GM19455 (cell line): ENCODE measurements around the gene PIK3R5.
A peak's percentile ranks its signal among the peaks of the same experiment; 100 is the strongest.

Experiments
- ATAC-seq: cut with Tn5 transposase; IDR thresholded peaks from one replicate; pipeline ENCODE4 v1.9.1; 2021; ENCODE audit not compliant: unreplicated experiment

PIK3R5 gene

GRCh38 chr17:8925141-8925540, 40.4 kb downstream of the PIK3R5 start:
- no peak for ATAC-seq

GRCh38 chr17:8924595-8924994, 40.9 kb downstream of the PIK3R5 start:
- peak; percentile 62 for ATAC-seq

- no peak for ATAC-seq
These were observed 41.7 kb downstream of the PIK3R5 start for GRCh38 chr17:8923762-8924161.

DNA sequence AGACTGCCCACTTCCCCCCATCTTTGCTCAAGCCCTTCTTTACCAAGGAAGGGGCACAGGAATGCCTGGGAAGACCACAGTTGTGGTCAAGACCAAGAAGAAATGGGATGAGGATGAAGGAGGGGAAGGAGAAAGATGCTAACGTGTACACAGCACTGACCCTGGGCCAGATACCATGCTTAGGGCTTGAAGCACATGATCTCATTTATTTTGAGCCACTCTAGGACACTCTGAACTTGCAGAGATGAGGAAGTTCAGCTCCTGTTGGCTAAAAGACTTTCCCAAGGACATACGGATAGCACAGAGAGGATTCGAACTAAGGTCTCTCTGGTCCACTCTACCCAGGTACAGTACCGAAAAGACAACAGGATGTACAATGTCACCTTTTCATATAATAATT, 42.6 kb downstream of the PIK3R5 start:
- ATAC-seq: no peak

DNA sequence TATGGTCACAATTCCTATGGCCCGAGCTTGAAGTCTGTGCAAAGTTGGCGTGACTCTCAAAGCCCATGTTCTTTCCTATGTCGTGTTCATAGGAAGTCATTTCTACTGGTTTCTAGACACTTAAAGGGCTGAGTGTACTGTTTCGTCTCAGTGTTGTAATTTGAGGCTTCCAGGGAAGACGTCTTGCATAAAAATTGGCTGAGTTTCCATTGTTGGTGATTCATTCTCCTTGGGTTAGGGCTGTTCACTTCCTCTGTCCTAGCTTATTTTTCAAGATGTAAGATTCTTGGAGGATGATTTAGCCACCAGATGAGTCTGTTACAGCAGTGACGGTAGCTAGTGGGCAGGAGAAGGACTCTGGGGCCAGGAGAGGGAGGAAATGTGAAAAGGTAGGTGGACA, 43.1 kb downstream of the PIK3R5 start:
- ATAC-seq: no peak

- ATAC-seq: no peak
These were observed 44.4 kb downstream of the PIK3R5 start for GRCh38 chr17:8921147-8921546.

- no peak for ATAC-seq
These were observed 46.6 kb downstream of the PIK3R5 start for GRCh38 chr17:8918807-8919465.

DNA sequence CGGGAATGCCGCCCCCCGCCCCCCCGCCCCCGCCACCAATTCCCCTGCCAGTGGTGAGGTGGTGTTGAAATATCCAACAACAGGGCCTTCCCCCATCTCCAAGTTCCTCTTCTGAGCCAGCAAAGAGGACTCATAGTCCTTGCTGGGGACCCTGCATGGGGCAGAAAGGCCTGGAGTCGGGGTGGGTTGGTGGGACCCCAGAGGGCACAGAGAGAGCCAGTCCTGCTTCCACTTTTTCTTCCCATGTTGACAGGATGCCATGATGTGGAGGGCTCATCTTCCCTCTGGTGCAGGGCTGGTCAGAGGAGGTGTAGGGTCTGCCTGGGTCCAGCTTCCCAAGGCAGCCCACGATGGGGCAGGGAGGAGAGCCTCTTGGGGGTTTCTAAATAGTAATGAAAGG, 49.0 kb downstream of the PIK3R5 start:
- no peak for ATAC-seq

DNA sequence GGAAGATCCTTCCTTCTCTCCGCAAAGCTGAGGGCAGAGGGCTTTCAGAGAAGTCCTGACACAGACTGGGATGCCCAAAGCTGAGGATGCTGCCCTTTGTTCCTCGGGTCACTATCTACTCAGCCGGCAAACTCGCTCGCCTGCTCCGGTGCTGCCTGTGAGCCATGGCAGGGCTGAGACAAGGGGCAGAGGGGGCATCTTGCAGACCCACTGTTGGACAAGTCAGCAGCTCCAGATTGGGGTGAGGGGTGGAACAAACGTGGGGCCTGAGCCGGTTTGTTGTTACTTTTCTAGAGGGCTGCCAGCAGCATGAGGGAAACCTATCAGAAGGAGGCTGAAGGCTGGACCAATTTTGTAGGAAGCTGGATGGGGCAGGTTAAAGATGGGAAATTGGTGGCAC, 51.0 kb downstream of the PIK3R5 start:
- no peak for ATAC-seq

GRCh38 chr17:8913879-8914278, 51.6 kb downstream of the PIK3R5 start:
- no peak for ATAC-seq

DNA sequence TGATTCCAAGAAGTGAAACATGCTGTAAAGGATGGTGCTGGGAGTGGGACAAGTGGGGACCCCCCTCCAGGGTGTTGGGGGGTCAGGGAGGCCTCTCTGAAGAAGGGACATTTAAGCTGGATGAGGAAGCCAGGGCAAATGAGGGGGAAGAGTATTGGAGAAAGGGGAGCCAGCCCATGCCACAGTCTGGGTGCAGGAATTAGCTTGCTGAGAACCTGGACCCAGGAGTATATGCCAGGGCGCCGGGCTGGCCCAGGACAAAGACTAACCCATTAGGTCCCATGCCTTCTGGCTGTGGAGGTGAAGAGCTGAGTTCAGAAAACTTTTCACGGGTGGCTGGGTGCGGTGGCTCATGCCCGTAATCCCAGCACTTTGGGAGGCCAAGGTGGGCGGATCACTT, 52.4 kb downstream of the PIK3R5 start:
- ATAC-seq: no peak

- no peak for ATAC-seq
These were observed 53.2 kb downstream of the PIK3R5 start for GRCh38 chr17:8912084-8912981.

DNA sequence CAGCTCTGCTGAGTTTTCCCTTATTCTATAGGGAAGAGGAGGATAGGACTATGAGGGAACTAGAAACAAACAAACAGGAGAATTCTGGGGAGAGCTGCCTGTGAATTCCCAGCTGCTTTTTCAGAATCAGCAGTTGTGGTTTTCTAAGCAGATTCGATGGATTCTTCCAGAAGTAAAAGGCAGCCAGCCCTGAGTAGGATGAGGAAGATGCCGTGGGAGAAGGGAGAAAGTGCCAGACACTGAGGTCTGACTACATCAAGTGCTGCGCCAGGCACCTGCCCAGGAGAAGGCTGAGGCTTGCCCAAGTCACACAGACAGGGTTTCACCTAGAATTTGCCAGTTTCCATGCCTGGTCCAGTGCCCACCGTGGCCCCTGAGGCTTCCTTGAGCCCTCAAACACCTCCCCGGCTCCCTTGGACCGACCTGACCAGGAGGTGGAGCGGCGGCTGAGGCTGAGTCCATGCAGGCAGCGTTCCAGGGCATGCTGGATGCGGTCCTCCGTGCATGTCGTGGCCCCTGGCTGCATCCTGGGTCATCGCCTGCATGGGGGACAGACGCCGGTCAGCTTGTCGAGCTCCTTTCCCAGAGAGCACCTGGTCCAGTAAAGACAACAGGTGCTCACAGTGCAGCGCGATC, 54.4 kb downstream of the PIK3R5 start:
- ATAC-seq: no peak

- no peak for ATAC-seq
These were observed 55.8 kb downstream of the PIK3R5 start for GRCh38 chr17:8909586-8910270.

DNA sequence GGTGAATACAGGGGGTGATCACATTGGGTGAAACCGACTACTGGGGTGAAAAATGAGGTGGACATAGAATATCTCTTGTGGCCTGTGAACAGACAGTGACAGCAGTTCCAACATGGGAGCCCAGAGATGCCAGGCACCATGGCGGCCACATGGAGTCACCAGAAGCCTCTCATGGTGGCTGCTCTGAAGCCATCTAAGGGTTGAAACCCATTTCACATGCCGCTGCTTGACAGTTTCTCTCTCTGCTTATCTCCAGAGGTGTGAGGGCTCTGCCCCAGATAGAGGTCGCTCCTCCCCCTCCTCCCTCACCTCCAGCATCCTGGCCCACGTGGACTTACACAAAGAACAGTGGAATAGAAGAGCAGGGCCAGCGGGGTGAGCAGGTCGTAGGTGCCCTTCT, 60.2 kb downstream of the PIK3R5 start:
- no peak for ATAC-seq

- no peak for ATAC-seq
These were observed 60.8 kb downstream of the PIK3R5 start for GRCh38 chr17:8904686-8905085.

DNA sequence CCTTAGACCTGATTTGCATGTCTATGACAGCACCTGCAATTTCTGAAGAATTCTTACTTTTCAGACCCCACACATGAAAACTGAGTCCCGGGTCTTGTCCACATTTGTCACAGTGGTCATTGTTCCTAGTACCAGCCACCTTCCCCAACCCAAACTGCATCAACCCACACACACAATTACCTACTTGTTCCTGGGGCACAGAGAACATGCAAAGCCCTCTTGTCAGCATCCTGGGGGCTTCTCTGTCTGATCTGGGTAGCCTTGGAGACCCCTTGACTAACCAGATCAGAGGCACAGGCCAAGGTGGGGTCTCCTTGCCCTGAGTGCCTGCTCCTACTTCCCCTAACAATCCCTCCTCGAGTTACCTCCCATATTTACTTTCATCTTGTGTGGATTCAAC, 61.3 kb downstream of the PIK3R5 start:
- no peak for ATAC-seq

GRCh38 chr17:8900626-8901585, 64.6 kb downstream of the PIK3R5 start:
- ATAC-seq: no peak

GRCh38 chr17:8900207-8900606, 65.3 kb downstream of the PIK3R5 start:
- no peak for ATAC-seq

DNA sequence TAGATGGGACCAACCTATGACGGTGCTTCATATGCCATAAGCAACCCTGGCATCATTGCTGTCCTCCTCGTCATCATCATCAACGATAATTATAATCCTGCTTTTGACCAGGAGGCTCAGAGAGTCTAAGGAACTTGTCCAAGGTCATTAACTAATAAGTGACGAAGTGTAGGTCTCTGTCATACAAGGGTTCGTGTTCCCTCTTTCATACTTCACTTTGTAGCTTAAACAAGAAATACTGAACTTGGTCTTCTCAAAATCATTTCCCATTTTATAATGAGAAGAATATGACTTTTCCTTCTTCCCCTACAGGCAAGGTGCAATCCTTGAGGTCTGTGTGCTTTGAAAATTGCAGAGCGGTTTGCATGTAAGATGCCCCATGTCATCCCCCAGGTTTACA, 66.9 kb downstream of the PIK3R5 start:
- no peak for ATAC-seq
